ENCODE measurements around the gene INPP5D. TPM values are rescaled to one million over a fixed set of nuclear protein-coding genes. Genes with fewer than 3 reads are reported as not detected.
"Not testable (repeated sequence)": the region's sequence is repeated elsewhere in the genome, so short reads cannot be mapped to it uniquely, and the experiment has no call there.

INPP5D gene
- total RNA-seq, 1 donor from 2014 or later, result 0.28 TPM

- no peak for TF ChIP-seq CTCF (conservative IDR thresholded peaks at IDR 0.05)
- Mint-ChIP-seq H3K27me3 (ENCODE audit: low read depth) (no peaks in the 10 kb centered on the region), H3K4me1 (no peaks in the 10 kb centered on the region), H3K36me3 (ENCODE audit: low read depth) (peaks cover 2% of the 10 kb centered on the region), H3K4me3 (no peak overlapping the region), H3K27ac (ENCODE audit: unreplicated experiment) (no peak overlapping the region), H3K9me3 (peaks cover 2% of the 10 kb centered on the region)
- no peak for DNase-seq (ENCODE audit: low read depth, low spot score)
These were observed 137.9 kb downstream of the INPP5D start for GRCh38 chr2:233198026-233198425.

GRCh38 chr2:233199870-233200269 is 139.7 kb downstream of the INPP5D start:
- peaks cover 2% of the 10 kb centered on the region for H3K9me3 Mint-ChIP-seq
- no peak for DNase-seq (ENCODE audit: low read depth, low spot score)
- TF ChIP-seq CTCF (conservative IDR thresholded peaks at IDR 0.05), result no peak
- H3K27me3 Mint-ChIP-seq (ENCODE audit: low read depth), result no peaks in the 10 kb centered on the region
- H3K4me1 Mint-ChIP-seq, result no peaks in the 10 kb centered on the region
- peaks cover 2% of the 10 kb centered on the region for H3K36me3 Mint-ChIP-seq (ENCODE audit: low read depth)
- no peak overlapping the region for H3K27ac Mint-ChIP-seq (ENCODE audit: unreplicated experiment)
- H3K4me3 Mint-ChIP-seq, result no peak overlapping the region

GRCh38 chr2:233200790-233201189 is 140.6 kb downstream of the INPP5D start:
- not testable (repeated sequence) for DNase-seq (ENCODE audit: low read depth, low spot score); H3K4me1 Mint-ChIP-seq; H3K27me3 Mint-ChIP-seq (ENCODE audit: low read depth); H3K4me3 Mint-ChIP-seq; H3K27ac Mint-ChIP-seq (ENCODE audit: unreplicated experiment); H3K36me3 Mint-ChIP-seq (ENCODE audit: low read depth); H3K9me3 Mint-ChIP-seq

GRCh38 chr2:233201258-233202013 is 141.3 kb downstream of the INPP5D start:
- no peaks in the 10 kb centered on the region for H3K27me3 Mint-ChIP-seq (ENCODE audit: low read depth)
- DNase-seq (ENCODE audit: low read depth, low spot score), result no peak
- no peak for TF ChIP-seq CTCF (conservative IDR thresholded peaks at IDR 0.05)
- peaks cover 2% of the 10 kb centered on the region for H3K36me3 Mint-ChIP-seq (ENCODE audit: low read depth)
- no peaks in the 10 kb centered on the region for H3K4me1 Mint-ChIP-seq
- H3K4me3 Mint-ChIP-seq, result no peak overlapping the region
- no peak overlapping the region for H3K27ac Mint-ChIP-seq (ENCODE audit: unreplicated experiment)
- peaks cover 2% of the 10 kb centered on the region for H3K9me3 Mint-ChIP-seq

- no peak for DNase-seq (ENCODE audit: low read depth, low spot score)
- no peak overlapping the region for H3K4me3 Mint-ChIP-seq
- no peak for TF ChIP-seq CTCF (conservative IDR thresholded peaks at IDR 0.05)
- H3K9me3 Mint-ChIP-seq, result peaks cover 2% of the 10 kb centered on the region
- no peak overlapping the region for H3K27ac Mint-ChIP-seq (ENCODE audit: unreplicated experiment)
- H3K4me1 Mint-ChIP-seq, result no peaks in the 10 kb centered on the region
- H3K36me3 Mint-ChIP-seq (ENCODE audit: low read depth), result peaks cover 2% of the 10 kb centered on the region
- peaks cover 1% of the 10 kb centered on the region for H3K27me3 Mint-ChIP-seq (ENCODE audit: low read depth)
These were observed 142.4 kb downstream of the INPP5D start for GRCh38 chr2:233202531-233202944.

GRCh38 chr2:233203060-233203459 is 142.9 kb downstream of the INPP5D start:
- no peak for DNase-seq (ENCODE audit: low read depth, low spot score)
- no peaks in the 10 kb centered on the region for H3K4me1 Mint-ChIP-seq
- H3K9me3 Mint-ChIP-seq, result peaks cover 2% of the 10 kb centered on the region
- H3K36me3 Mint-ChIP-seq (ENCODE audit: low read depth), result peaks cover 2% of the 10 kb centered on the region
- no peak overlapping the region for H3K27ac Mint-ChIP-seq (ENCODE audit: unreplicated experiment)
- H3K27me3 Mint-ChIP-seq (ENCODE audit: low read depth), result peaks cover 3% of the 10 kb centered on the region
- no peak overlapping the region for H3K4me3 Mint-ChIP-seq
- no peak for TF ChIP-seq CTCF (conservative IDR thresholded peaks at IDR 0.05)

Data from neural crest cell (in vitro differentiated cells).